Kidney (tissue), 14 donors: ENCODE data around the gene CYP26A1. TPM values are rescaled to one million over a fixed set of nuclear protein-coding genes. Genes with fewer than 3 reads are reported as not detected.
A peak's percentile ranks its signal among the peaks of the same experiment; 100 is the strongest.

ENCODE experiments used
- DNase-seq, 5 donors: peaks; one replicate each; pipeline ENCODE4 v3.0.0-alpha.2; 2013 to 2020
- FAIRE-seq: peaks from 2 replicates; lab custom pipeline; 2012; peaks lifted over from hg19 to GRCh38; lab: Jason Lieb, UNC
- H3K27ac ChIP-seq, 2 donors: one replicate each; pipeline ENCODE4 v1.7.0; 2013; ENCODE audit warnings: low read depth in 2 of 2, low read length in 2 of 2, inconsistent platforms in 1 of 2
- H3K27me3 ChIP-seq: one replicate; pipeline ENCODE4 v1.7.1; 2013; ENCODE audit warnings: low read length, inconsistent platforms; ENCODE audit not compliant: control insufficient read depth, insufficient read depth
- H3K36me3 ChIP-seq, 3 donors: one replicate each; pipeline versions ENCODE4 v1.7.0 to v1.7.1; 2013; ENCODE audit warnings: low read length in 3 of 3, control low read depth in 1 of 3, inconsistent platforms in 1 of 3; ENCODE audit not compliant: insufficient read depth in 3 of 3, control insufficient read depth in 2 of 3
- H3K4me1 ChIP-seq, 3 donors: one replicate each; pipeline versions ENCODE4 v1.7.0 to v1.7.1; 2013; ENCODE audit warnings: low read length in 3 of 3, inconsistent platforms in 1 of 3, low read depth in 1 of 3; ENCODE audit not compliant: control insufficient read depth in 2 of 3, insufficient read depth in 2 of 3
- H3K4me3 ChIP-seq, 3 donors: one replicate each; pipeline versions ENCODE4 v1.7.0 to v1.8.1; 2013; ENCODE audit warnings: low read length in 3 of 3, control low read depth in 1 of 3, inconsistent platforms in 1 of 3
- H3K9ac ChIP-seq, 3 donors: one replicate each; pipeline versions ENCODE4 v1.7.0 to v1.7.1; 2013; ENCODE audit warnings: low read length in 3 of 3, control low read depth in 1 of 3, inconsistent platforms in 1 of 3
- H3K9me3 ChIP-seq, 3 donors: one replicate each; pipeline versions ENCODE4 v1.7.0 to v1.7.1; 2013; ENCODE audit warnings: low read length in 3 of 3, control low read depth in 1 of 3, inconsistent platforms in 1 of 3; ENCODE audit not compliant: control insufficient read depth in 2 of 3, insufficient read depth in 1 of 3
- intact Hi-C: fragments of 100-400 bp; cut with DNase I; formaldehyde crosslinking; loops from one replicate; pipeline ENCODE4 v1.11.1; 2022
- polyA plus RNA-seq: library from polyadenylated mRNA; stranded (reverse); fragments of 350-450 nt; fragmentation: Illumina TruSeq; extraction: RNeasy Lipid Tissue Mini Kit (QIAGEN cat#74804); gene quantifications from one replicate; pipeline ENCODE4 v1.2.3, GENCODE V29; 2014; ENCODE audit warnings: low read depth, low replicate concordance; ENCODE audit not compliant: insufficient read depth
- total RNA-seq: library from RNA; stranded (reverse); fragmentation: NEBNext Ultra II Directional; extraction: Animal tissue kit (Norgen Biotek cat#: 25700); gene quantifications from one replicate; pipeline ENCODE4 v1.2.1, GENCODE V29; 2021
- TF ChIP-seq, protein P1 (sequence below): IDR thresholded peaks from 3 replicates; pipeline ENCODE4 v1.5.1; 2012; ENCODE audit warnings: mild to moderate bottlenecking, moderate library complexity, borderline replicate concordance; ENCODE audit not compliant: insufficient read depth; ENCODE audit errors: extremely low read depth
- donor health status: control.
- donor health status: control.
- donor health status: control.
- donor health status: control.
- donor health status: control.
- donor health status: DM: yes; HTN: yes; CAD: no.
- donor health status: Normal renal cell carcinoma (clear cell type).

Gene CYP26A1
- total and polyA plus RNA-seq, 2 donors from 2014 or later, result 0.22 TPM; not detected in 1

DNA sequence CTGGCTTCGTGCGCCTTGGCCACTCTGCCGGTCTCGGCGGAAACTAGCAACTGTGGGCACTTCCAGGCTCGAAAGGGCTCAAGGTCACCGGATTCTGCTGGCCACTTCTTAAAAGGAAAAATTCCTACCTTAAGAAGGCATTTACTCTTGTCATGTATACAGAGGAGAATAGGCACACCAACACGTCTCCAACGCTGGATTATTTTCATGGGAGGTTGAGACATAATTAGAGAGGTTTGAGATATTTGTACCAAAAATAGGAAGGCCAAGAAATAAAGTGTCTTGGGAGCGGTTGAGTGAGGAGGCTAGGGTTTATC is 4.5 kb upstream of the CYP26A1 start:
- no peak overlapping the region for H3K4me3 ChIP-seq
- no peak for FAIRE-seq
- no peaks in the 10 kb centered on the region for H3K36me3 ChIP-seq
- no peak overlapping the region for H3K27ac ChIP-seq
- no peaks in the 10 kb centered on the region for H3K9me3 ChIP-seq
- peaks cover 72% of the 10 kb centered on the region for H3K27me3 ChIP-seq
- peaks cover 0 to 20% (median 0%) of the 10 kb centered on the region in 3 donors for H3K4me1 ChIP-seq
- TF ChIP-seq, protein P1, sequence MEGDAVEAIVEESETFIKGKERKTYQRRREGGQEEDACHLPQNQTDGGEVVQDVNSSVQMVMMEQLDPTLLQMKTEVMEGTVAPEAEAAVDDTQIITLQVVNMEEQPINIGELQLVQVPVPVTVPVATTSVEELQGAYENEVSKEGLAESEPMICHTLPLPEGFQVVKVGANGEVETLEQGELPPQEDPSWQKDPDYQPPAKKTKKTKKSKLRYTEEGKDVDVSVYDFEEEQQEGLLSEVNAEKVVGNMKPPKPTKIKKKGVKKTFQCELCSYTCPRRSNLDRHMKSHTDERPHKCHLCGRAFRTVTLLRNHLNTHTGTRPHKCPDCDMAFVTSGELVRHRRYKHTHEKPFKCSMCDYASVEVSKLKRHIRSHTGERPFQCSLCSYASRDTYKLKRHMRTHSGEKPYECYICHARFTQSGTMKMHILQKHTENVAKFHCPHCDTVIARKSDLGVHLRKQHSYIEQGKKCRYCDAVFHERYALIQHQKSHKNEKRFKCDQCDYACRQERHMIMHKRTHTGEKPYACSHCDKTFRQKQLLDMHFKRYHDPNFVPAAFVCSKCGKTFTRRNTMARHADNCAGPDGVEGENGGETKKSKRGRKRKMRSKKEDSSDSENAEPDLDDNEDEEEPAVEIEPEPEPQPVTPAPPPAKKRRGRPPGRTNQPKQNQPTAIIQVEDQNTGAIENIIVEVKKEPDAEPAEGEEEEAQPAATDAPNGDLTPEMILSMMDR, result no peak
- intact Hi-C loops, result no loop called here
- H3K9ac ChIP-seq, result no peak overlapping the region
- no peak for DNase-seq

DNA sequence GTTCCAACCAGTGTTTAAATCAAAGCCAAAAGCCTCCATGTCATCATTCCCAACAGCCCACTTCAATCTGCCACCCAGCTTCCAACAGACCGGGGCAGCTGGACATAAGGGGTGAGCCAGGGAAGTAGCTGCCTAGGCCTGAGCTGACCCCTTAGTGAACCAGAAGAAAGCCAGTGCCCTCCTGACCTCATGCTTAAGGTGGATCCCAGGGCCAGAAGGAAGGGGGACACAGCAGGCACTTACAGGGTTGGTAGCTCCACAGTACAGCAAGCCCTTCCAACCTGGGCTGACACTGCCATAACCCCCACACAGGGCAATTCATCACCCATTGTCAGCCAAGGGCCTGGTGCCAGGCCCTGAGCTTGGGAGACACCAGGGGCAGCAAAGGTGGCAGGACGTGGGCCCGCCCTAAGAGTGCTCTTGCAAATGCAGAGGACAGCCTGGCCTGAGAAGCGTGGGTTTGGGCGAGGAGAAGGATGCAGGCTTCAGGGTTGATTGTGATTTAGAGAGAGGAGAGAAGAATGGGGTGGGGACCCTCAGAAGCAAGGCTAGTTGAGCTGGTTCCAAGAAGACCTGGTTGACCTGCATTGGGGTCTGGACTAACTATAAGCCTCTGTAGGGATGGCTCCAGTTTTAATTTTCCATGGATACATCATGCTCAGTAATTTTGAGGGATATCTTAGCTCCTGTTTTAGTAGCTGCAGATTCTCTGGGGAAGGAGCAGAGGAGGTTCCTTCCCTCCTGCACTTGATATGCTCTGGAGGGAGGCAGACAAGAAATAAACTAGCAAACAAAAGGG is 3.1 kb upstream of the CYP26A1 start:
- Histone ChIP-seq H3K4me3 (no peak overlapping the region), H3K36me3 (no peaks in the 10 kb centered on the region), H3K27ac (no peak overlapping the region), H3K4me1 (peaks cover 0 to 28% (median 0%) of the 10 kb centered on the region in 3 donors), H3K9ac (no peak overlapping the region), H3K27me3 (peaks cover 68% of the 10 kb centered on the region), H3K9me3 (no peaks in the 10 kb centered on the region)
- DNase-seq, result no peak
- TF ChIP-seq, protein P1, result no peak
- FAIRE-seq, result no peak
- intact Hi-C loops, result no loop called here

DNA sequence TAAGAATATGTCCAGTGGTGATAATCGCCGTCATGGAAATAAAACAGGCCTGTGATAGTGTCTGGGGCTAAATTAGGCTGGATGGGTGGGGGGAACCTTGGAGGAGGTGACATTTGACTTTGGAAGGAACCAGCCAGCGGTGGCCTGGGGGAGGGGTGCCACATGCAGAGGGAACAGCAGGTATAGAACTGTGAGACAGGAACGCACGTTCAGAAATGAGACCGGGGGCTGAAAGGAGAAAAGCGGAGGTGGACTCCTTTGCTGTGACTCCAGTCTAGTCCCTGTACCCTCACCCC is 2.6 kb upstream of the CYP26A1 start:
- TF ChIP-seq, protein P1, result no peak
- FAIRE-seq, result no peak
- no peak overlapping the region for H3K27ac ChIP-seq
- H3K4me3 ChIP-seq, result no peak overlapping the region
- no peaks in the 10 kb centered on the region for H3K36me3 ChIP-seq
- H3K27me3 ChIP-seq, result peaks cover 72% of the 10 kb centered on the region
- H3K9me3 ChIP-seq, result no peaks in the 10 kb centered on the region
- DNase-seq, result peak in 2 of 5 donors; percentile 42 to 50
- intact Hi-C loops, result no loop called here
- peaks cover 0 to 26% (median 0%) of the 10 kb centered on the region in 3 donors for H3K4me1 ChIP-seq
- no peak overlapping the region for H3K9ac ChIP-seq
